K562 (cell line): ENCODE data around the gene PIN4. TPM values are rescaled to one million over a fixed set of nuclear protein-coding genes. Genes with fewer than 3 reads are reported as not detected.

ENCODE experiments used
- ELK1 ChIP-seq: sonication (generic); formaldehyde crosslinking; IDR thresholded peaks from 2 replicates; pipeline ENCODE4 v1.8.1; 2022; ENCODE audit warnings: missing genetic modification reagents
- HNRNPUL1 ChIP-seq: fragments of 200-400 bp; formaldehyde crosslinking; IDR thresholded peaks from 2 replicates; pipeline ENCODE4 v1.6.1; 2017; ENCODE audit warnings: low read length
- ILF3 ChIP-seq: fragments of 450-650 bp; IDR thresholded peaks from 2 replicates; pipeline ENCODE4 v1.6.1; 2018; ENCODE audit warnings: antibody characterized with exemption, mild to moderate bottlenecking, moderate library complexity, borderline replicate concordance
- MAFF ChIP-seq: IDR thresholded peaks from 2 replicates; pipeline ENCODE4 v1.6.1; 2012; ENCODE audit warnings: low read length, improper control_type of control experiment
- MAFK ChIP-seq: IDR thresholded peaks from 2 replicates; pipeline ENCODE4 v1.6.1; 2011; ENCODE audit warnings: low read length, improper control_type of control experiment
- NELFE ChIP-seq: IDR thresholded peaks from 2 replicates; pipeline ENCODE4 v1.6.1; 2011; ENCODE audit warnings: mild to moderate bottlenecking; ENCODE audit not compliant: insufficient read depth, insufficient read length
- NFATC3 ChIP-seq: fragments of 450-650 bp; IDR thresholded peaks from 2 replicates; pipeline ENCODE4 v1.6.1; 2017; ENCODE audit warnings: mild to moderate bottlenecking
- NFE2 ChIP-seq: IDR thresholded peaks from 2 replicates; pipeline ENCODE4 v1.6.1; 2014; ENCODE audit warnings: antibody characterized with exemption, low read depth
- NR4A1 ChIP-seq, 2 experiments: fragments of 250-450 bp in 1 of 2; fragments of 450-650 bp in 1 of 2; sonication (Bioruptor Pico) in 1 of 2; IDR thresholded peaks; 2 replicates each; pipeline versions ENCODE4 v1.4.0 to v1.6.1; 2016 to 2020; ENCODE audit warnings: mild to moderate bottlenecking in 2 of 2, missing compliant biosample characterization in 1 of 2, missing genetic modification characterization in 1 of 2, moderate library complexity in 1 of 2
- PPARD ChIP-seq: fragments of 250-450 bp; sonication (Bioruptor Pico); IDR thresholded peaks from 2 replicates; pipeline ENCODE4 v1.8.0; 2022; ENCODE audit warnings: inconsistent platforms, mild to moderate bottlenecking, moderate library complexity
- SIRT6 ChIP-seq: IDR thresholded peaks from one replicate; pipeline ENCODE4 v1.6.1; 2012; ENCODE audit warnings: low read depth, mild to moderate bottlenecking, control low read depth, inconsistent platforms, low read length, moderate library complexity
- ZNF165 ChIP-seq: fragments of 250-450 bp; sonication (Bioruptor Pico); IDR thresholded peaks from 2 replicates; pipeline ENCODE4 v1.4.0; 2020; ENCODE audit warnings: borderline replicate concordance
- ZNF551 ChIP-seq: fragments of 250-450 bp; sonication (Bioruptor Pico); IDR thresholded peaks from 2 replicates; pipeline ENCODE4 v1.5.0; 2021; ENCODE audit warnings: mild to moderate bottlenecking, moderate library complexity
- polyA plus RNA-seq, 8 experiments: library from polyadenylated mRNA; depleted of rRNA in 4 of 8; stranded (reverse) in 5 of 8; unstranded in 3 of 8; fragments of >200 nt; fragmentation: Nextera tagmentation in 2 of 8; fragmentation: Illumina TruSeq in 1 of 8; extraction: Ambion mirVana in 2 of 8; extraction: Trizol in 1 of 8; gene quantifications; 2 replicates each; pipeline versions ENCODE4 v1.2.1 to v1.2.3, GENCODE V29; 2011 to 2014; ENCODE audit warnings: inconsistent platforms in 1 of 8, missing spikeins in 1 of 8
- total RNA-seq, 7 experiments: library from RNA; depleted of rRNA in 6 of 7; stranded (reverse); fragments of >200 nt in 6 of 7; fragmentation: Illumina TruSeq in 2 of 7; extraction: Trizol in 2 of 7; gene quantifications; 2 replicates each; pipeline versions ENCODE4 v1.2.1 to v1.2.3, GENCODE V29; 2011 to 2021; ENCODE audit warnings: low replicate concordance in 1 of 7
- TF ChIP-seq, protein P1 (sequence below): sonication (generic); formaldehyde crosslinking; IDR thresholded peaks from 2 replicates; pipeline ENCODE4 v1.8.0; 2022; ENCODE audit warnings: mild to moderate bottlenecking, missing genetic modification reagents
- TF ChIP-seq, protein P2 (sequence below): sonication (generic); formaldehyde crosslinking; IDR thresholded peaks from 2 replicates; pipeline ENCODE4 v1.8.1; 2023; ENCODE audit warnings: missing genetic modification reagents, mild to moderate bottlenecking, borderline replicate concordance
- TF ChIP-seq, protein P3 (sequence below): fragments of 450-650 bp; conservative IDR thresholded peaks from 2 replicates; pipeline ENCODE4 v1.6.1; 2016; ENCODE audit warnings: missing genetic modification characterization, low read depth, mild to moderate bottlenecking, control low read depth, missing compliant biosample characterization

Gene PIN4
- total and polyA plus RNA-seq, 9 of the 15 experiments (the other 6 are each of a cell fraction or from before 2014, with no cell fraction given) = 10.0 to 132 (median 45.6) TPM

- TF ChIP-seq, protein P1, sequence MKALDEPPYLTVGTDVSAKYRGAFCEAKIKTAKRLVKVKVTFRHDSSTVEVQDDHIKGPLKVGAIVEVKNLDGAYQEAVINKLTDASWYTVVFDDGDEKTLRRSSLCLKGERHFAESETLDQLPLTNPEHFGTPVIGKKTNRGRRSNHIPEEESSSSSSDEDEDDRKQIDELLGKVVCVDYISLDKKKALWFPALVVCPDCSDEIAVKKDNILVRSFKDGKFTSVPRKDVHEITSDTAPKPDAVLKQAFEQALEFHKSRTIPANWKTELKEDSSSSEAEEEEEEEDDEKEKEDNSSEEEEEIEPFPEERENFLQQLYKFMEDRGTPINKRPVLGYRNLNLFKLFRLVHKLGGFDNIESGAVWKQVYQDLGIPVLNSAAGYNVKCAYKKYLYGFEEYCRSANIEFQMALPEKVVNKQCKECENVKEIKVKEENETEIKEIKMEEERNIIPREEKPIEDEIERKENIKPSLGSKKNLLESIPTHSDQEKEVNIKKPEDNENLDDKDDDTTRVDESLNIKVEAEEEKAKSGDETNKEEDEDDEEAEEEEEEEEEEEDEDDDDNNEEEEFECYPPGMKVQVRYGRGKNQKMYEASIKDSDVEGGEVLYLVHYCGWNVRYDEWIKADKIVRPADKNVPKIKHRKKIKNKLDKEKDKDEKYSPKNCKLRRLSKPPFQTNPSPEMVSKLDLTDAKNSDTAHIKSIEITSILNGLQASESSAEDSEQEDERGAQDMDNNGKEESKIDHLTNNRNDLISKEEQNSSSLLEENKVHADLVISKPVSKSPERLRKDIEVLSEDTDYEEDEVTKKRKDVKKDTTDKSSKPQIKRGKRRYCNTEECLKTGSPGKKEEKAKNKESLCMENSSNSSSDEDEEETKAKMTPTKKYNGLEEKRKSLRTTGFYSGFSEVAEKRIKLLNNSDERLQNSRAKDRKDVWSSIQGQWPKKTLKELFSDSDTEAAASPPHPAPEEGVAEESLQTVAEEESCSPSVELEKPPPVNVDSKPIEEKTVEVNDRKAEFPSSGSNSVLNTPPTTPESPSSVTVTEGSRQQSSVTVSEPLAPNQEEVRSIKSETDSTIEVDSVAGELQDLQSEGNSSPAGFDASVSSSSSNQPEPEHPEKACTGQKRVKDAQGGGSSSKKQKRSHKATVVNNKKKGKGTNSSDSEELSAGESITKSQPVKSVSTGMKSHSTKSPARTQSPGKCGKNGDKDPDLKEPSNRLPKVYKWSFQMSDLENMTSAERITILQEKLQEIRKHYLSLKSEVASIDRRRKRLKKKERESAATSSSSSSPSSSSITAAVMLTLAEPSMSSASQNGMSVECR (CRISPR knock-in tag) = no peak
- no peak for TF ChIP-seq HNRNPUL1
- no peak for TF ChIP-seq ZNF165
- no peak for TF ChIP-seq ZNF551 (CRISPR knock-in tag)
- no peak for TF ChIP-seq NR4A1 (CRISPR knock-in tag; IDR thresholded peaks at IDR 0.05)
- TF ChIP-seq NR4A1 (tag; IDR thresholded peaks at IDR 0.05) = no peak
- TF ChIP-seq ILF3 = no peak
- TF ChIP-seq NFE2 = peak; percentile 83
- TF ChIP-seq ELK1 (CRISPR knock-in tag) = no peak
- no peak for TF ChIP-seq SIRT6
- no peak for TF ChIP-seq PPARD (CRISPR knock-in tag)
- TF ChIP-seq, protein P2, sequence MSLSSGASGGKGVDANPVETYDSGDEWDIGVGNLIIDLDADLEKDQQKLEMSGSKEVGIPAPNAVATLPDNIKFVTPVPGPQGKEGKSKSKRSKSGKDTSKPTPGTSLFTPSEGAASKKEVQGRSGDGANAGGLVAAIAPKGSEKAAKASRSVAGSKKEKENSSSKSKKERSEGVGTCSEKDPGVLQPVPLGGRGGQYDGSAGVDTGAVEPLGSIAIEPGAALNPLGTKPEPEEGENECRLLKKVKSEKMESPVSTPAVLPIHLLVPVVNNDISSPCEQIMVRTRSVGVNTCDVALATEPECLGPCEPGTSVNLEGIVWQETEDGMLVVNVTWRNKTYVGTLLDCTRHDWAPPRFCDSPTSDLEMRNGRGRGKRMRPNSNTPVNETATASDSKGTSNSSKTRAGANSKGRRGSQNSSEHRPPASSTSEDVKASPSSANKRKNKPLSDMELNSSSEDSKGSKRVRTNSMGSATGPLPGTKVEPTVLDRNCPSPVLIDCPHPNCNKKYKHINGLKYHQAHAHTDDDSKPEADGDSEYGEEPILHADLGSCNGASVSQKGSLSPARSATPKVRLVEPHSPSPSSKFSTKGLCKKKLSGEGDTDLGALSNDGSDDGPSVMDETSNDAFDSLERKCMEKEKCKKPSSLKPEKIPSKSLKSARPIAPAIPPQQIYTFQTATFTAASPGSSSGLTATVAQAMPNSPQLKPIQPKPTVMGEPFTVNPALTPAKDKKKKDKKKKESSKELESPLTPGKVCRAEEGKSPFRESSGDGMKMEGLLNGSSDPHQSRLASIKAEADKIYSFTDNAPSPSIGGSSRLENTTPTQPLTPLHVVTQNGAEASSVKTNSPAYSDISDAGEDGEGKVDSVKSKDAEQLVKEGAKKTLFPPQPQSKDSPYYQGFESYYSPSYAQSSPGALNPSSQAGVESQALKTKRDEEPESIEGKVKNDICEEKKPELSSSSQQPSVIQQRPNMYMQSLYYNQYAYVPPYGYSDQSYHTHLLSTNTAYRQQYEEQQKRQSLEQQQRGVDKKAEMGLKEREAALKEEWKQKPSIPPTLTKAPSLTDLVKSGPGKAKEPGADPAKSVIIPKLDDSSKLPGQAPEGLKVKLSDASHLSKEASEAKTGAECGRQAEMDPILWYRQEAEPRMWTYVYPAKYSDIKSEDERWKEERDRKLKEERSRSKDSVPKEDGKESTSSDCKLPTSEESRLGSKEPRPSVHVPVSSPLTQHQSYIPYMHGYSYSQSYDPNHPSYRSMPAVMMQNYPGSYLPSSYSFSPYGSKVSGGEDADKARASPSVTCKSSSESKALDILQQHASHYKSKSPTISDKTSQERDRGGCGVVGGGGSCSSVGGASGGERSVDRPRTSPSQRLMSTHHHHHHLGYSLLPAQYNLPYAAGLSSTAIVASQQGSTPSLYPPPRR (CRISPR knock-in tag) = no peak
- no peak for TF ChIP-seq NELFE
- peak; percentile 40; the same call in 1 of the 2 replicates for TF ChIP-seq MAFF
- TF ChIP-seq, protein P3, sequence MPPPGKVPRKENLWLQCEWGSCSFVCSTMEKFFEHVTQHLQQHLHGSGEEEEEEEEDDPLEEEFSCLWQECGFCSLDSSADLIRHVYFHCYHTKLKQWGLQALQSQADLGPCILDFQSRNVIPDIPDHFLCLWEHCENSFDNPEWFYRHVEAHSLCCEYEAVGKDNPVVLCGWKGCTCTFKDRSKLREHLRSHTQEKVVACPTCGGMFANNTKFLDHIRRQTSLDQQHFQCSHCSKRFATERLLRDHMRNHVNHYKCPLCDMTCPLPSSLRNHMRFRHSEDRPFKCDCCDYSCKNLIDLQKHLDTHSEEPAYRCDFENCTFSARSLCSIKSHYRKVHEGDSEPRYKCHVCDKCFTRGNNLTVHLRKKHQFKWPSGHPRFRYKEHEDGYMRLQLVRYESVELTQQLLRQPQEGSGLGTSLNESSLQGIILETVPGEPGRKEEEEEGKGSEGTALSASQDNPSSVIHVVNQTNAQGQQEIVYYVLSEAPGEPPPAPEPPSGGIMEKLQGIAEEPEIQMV (tag) = no peak
- TF ChIP-seq NFATC3 = no peak
- peak; percentile 14; the same call in 1 of the 2 replicates for TF ChIP-seq MAFK
Observed at GRCh38 chrX:72243472-72243871, 61.9 kb downstream of the PIN4 start (continued).
